Activated CD4-positive, CD25-positive, alpha-beta regulatory T cell treated with anti-CD3 and anti-CD28 coated beads, Interleukin-2, amount 50 U/mL, for 72 hours (primary cell): ENCODE measurements around the gene FRG2.
"Not testable (repeated sequence)": the region's sequence is repeated elsewhere in the genome, so short reads cannot be mapped to it uniquely, and the experiment has no call there.

Source experiments
- DNase-seq: peaks from one replicate; pipeline ENCODE4 v3.0.0; 2021

Gene FRG2

DNA sequence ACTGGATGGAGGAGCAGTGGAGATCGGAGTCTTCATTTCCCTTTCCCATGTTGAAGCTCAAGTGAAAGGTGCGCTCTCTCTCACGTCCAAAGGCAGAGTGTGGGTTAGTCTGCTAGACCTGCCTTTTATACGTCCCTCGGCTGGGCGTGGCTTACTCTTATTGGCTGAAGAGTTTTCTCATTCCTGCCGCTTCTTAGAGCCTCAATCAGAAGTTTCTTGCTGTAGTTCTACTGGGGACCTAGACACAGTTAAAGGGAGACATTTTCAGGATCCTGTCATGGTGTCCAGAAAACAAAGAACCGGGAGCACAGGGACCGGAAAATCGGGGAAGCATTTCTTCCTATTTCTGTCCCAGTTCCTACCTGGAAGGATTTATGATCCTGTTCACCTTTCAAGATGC is at the start of gene FRG2:
Gene FRG2 (minus strand): TSS at position 101 of the 400 bp plus-strand sequence. CDS start 52 bp downstream, at position 49.
- not testable (repeated sequence) for DNase-seq

DNA sequence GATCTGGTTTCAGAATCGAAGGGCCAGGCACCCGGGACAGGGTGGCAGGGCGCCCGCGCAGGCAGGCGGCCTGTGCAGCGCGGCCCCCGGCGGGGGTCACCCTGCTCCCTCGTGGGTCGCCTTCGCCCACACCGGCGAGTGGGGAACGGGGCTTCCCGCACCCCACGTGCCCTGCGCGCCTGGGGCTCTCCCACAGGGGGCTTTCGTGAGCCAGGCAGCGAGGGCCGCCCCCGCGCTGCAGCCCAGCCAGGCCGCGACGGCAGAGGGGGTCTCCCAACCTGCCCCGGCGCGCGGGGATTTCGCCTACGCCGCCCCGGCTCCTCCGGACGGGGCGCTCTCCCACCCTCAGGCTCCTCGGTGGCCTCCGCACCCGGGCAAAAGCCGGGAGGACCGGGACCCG is 41.3 kb upstream of the FRG2 start:
- DNase-seq = not testable (repeated sequence)

DNA sequence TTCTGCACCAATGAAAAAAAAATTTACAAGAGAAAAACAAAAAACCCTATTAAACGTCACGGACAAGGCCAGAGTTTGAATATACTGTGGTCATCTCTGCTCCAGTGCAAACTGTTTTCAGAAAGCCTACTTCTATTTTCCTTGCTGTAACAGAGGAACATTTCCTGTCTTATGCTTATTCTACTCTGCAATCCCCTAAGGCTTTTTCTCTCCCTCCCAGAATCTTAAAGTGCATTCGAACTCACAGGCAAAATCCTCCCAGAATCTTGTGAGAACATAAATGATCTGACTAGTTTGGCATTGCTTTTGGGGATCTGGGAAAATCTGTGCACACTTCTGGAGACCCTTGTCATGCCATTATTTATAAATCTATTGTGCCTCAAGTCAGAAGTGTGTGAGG is 37.7 kb upstream of the FRG2 start:
- DNase-seq = not testable (repeated sequence)

DNA sequence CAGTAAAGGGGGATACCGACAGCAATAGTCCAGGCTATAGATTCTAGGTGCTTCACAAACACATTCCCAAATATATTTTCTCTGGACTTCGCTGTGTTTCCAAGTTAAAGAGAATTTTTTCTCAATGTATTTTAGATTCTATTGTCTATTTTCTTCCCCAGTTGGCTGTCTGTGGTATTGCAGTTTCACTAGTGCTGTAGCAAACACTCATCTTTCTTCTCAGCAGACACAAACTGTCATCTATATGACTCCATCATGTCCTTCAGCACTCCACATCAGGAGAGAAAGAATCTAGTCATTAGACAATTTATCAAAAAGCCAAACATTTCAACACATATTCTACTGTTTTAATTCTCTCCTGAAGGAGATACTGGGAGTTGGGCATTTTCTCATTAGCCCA is 37.3 kb upstream of the FRG2 start, which contains the start of gene DBET:
Gene DBET (plus strand): TSS at position 161 of the 400 bp plus-strand sequence.
- DNase-seq = not testable (repeated sequence)

DNA sequence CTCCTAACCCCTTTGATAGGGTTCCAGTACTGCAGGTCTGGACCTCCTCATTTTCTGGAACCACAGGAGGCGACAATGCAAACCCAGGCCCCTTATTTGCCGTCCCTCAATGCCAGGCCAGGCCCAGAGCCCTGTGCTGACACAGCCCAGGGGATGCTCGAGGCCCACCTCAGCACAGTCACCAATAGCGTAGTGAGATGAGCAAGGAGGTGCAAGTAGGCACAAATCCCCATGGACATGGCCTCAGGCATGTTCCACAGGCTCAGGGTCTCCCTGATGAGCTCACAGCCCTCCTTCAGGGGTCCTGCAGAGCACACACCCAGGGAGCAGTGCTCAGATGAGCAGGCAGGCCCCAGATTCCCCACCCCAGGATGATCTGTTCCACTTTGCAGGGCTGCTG is 31.9 kb upstream of the FRG2 start:
- not testable (repeated sequence) for DNase-seq

DNA sequence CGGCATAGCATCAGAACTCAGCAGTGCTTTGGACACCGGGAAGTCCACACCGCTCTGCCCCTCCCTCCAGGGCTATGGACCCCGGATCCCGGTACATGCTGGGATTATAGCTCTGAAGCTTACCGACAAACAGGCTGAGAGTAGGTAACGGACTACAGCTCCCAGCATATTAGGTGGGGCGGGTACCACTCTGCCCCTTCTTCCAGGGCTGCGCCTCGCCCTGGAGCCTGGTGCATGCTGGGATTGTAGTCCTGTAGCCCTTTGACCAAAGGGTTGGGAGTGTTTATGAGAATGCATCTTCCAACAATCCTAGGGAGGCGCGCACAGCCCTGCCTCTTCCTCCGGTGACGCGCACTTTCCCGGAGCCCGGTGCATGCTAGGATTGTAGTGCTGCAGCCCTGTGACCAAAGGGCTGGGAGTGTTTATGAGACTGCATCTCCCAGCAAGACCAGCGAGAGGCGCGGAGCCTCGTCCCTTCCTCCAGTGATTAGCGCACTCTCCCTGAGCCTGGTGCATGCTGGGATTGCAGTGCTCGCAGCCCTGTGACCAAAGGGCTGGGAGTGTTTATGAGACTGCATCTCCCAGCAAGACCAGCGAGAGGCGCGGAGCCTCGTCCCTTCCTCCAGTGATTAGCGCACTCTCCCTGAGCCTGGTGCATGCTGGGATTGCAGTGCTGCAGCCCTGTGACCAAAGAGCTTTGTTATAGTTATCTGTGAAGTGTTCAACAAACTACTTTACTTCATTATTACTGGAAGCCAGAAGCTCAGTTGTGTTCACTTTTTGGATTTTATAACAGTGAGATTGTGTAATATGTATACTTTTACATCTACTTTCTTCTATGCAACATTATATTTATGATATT is 22.6 kb upstream of the FRG2 start:
- not testable (repeated sequence) for DNase-seq

DNA sequence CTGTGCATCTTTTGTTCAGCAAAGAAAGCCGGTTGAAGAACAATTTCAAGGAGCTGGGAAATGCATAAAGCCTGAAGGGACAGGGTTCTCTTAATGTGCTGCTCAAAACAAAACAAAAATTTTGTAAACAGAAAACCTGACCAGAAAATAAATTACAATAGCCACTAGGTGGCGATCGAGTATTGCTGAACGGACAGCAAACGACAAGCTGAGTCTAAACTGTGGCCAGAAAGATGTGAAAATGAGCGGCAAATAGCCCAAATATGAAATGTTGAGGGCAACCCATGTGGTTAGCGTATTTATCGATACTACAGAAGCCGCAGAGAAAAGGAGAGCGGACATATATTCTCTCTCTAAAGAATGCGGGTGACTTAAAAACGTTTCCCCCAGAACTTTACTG is 20.6 kb upstream of the FRG2 start:
- not testable (repeated sequence) for DNase-seq

DNA sequence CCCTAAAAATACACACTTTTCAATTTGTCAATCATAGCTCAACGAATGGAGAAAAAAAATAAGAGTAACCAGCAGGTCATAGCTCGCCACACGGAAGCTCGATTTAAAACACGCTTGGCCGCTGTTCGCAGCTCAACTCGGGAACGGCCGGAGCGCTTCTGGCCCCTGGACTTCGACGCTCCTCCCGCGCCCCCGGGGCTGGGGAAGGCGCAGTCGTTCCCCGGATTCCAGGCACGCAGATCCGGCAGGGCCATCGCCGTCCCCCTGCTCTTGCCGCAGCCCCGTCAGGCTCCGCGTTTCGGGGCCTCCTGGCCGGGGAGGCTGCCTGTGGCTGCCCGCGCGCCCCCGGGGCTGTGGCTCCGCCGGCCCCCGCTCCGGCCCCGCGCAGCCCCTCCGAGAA is 13.8 kb upstream of the FRG2 start:
- DNase-seq = not testable (repeated sequence)

DNA sequence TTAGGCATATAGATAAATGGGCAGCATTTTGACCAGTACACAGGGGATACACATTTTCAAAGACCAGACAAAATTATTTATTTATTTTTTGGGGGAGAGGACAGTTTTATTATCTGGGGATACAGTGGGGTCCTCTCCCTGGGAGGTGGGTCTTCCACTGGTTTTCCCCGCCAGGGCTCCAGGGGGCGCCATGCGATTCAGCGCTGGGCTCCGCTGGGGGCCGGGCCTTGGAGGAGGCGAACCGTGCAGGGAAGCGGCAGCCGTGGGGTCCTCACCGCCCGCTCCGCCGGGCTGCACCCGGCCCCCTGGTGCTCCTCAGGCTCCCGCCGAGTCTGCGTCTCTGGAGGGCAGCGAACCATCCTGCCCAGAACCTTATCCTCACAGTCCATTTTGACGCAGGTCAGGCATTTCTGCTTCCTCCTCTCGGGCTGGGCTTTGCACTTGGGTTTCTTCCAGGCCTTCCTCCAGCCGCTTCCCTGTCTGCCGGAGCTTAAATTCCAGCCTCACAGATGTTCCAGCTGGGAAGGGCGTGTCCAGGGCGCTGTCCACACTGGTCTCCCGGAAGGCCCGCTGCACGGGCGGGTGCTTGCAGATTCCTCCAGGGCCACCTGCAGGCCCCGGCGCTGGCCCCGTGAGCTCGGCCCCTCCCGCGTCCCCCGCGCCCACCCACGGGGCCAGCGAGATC is 10.8 kb upstream of the FRG2 start:
- DNase-seq = not testable (repeated sequence)

DNA sequence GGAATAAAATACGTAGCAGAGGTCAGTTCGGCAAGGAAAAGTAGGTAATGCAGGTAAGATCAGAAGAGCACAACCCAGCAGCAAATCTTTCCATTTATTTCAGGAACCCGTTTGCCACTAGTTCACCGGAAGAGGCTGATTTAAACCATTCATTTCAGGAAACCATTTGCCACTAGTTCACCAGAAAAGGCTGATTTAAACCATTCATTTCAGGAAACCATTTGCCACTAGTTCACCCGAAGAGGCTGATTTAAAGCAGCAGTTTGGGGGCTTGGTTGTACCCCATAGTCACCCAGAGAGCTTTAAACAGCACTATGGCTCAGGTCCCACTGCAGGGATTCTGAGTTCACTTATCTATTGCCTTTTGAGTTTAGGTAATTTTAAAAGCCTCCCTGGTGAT is 4.2 kb upstream of the FRG2 start:
- not testable (repeated sequence) for DNase-seq

DNA sequence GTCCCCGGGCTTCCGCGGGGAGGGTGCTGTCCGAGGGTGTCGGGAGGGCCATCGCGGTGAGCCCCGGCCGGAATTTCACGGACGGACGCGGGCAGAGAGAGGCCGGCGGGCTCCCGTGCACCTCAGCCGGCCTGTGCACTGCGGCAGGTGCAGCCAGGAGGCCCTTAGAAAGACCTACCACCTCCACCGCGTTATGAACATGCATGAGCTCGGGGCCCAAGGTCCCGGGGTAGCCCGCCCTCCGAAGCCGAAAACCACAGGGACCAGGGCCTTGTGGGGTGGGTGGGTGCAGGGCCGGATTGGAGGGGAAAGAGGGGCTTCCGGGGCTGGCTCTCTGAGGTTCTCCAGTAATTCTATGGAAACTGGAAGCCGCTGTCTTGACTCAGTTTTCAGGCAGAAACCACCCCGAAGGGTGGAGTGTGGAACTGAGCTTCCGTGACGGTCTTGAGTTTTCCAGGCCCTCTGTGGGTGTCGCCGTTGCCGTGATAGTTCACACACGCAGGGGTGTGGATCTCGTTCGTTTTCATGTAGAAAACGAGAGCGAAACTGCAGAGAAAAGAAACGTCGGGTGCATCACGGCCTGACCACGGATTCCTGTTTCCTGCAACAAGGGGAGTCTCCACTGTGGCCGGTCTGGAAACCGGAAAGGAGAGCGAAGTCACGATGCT is 4.3 kb downstream of the FRG2 start:
- DNase-seq = not testable (repeated sequence)

DNA sequence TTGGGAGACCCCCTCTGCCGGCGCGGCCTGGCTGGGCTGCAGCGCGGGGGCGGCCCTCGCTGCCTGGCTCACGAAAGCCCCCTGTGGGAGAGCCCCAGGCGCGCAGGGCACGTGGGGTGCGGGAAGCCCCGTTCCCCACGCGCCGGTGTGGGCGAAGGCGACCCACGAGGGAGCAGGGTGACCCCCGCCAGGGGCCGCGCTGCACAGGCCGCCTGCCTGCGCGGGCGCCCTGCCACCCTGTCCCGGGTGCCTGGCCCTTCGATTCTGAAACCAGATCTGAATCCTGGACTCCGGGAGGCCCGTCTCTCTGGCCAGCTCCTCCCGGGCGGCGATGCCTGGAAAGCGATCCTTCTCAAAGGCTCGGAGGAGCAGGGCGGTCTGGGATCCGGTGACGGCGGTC is 5.1 kb downstream of the FRG2 start:
- DNase-seq = not testable (repeated sequence)

DNA sequence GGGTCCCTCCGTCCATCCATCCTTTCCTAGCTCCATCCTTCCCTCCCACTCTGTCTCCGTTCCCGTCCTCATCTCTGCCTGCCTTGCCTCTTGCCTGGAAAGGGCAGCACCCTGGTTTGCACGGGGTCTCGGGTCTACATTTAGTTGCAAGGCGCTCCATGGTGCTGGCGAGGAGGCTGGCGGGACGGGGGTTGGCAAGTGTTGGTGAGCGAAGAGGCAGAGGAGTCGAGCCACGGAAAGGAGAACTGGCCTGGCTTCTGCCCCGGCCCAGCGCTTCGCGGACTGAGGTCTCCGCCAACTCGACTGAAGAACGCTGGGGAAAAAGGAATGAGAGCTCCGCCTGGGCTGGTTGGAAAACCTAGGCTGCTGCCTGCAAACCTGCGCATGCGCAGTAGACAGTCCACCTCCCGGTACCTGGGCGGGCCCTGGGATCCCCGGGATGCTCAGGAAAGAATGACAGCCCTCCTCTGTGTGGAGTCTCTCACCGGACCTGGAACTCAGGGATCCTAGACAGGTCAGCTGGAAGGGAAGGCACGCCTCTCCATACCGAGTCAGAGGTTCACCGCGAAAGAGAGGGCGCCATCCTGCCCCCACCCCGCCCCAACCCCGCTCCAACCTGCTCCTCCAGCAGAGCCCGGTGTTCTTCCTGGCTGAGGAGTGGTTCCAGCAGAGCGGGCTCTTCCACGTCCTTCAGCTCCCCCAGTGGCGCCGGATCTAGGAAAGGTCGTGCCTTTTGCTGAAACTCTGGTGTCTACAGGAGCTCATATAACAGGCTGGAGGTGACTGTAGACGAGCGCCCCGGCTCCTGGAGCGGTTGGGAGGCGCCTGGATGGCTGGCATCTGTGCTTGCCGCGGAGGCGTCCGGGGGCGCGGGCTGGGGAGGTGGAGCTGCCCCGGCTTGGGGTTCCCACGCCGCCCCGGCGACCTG is 6.0 kb downstream of the FRG2 start:
- DNase-seq = no peak

DNA sequence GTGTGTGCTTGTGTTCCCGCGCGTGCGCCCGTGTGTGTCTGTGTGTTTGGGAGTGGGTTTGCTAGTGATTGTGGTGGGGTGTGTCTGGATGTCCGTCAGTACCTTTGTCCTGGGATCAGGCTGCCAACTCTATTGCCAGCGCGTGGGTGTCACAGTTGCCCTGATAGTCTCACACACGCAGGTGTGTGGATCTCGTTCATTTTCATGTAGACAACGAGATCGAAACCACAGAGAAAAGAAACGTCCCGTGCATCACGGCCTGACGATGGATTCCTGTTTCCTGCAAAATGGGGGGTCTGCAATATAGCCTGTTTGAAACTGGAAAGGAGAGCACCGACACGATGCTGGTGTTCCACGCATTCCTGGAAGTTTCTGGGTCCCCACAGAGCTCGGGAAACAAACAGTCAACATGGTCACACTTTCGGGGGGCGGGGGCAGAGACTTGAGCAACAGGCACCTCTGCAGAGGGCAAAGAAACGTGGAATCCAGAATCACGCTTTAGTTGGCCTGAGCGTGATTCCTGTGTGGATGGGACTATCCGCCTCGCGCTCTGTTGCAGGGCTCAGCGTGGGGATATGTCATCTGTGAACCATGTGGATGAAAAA is 7.1 kb downstream of the FRG2 start:
- not testable (repeated sequence) for DNase-seq

DNA sequence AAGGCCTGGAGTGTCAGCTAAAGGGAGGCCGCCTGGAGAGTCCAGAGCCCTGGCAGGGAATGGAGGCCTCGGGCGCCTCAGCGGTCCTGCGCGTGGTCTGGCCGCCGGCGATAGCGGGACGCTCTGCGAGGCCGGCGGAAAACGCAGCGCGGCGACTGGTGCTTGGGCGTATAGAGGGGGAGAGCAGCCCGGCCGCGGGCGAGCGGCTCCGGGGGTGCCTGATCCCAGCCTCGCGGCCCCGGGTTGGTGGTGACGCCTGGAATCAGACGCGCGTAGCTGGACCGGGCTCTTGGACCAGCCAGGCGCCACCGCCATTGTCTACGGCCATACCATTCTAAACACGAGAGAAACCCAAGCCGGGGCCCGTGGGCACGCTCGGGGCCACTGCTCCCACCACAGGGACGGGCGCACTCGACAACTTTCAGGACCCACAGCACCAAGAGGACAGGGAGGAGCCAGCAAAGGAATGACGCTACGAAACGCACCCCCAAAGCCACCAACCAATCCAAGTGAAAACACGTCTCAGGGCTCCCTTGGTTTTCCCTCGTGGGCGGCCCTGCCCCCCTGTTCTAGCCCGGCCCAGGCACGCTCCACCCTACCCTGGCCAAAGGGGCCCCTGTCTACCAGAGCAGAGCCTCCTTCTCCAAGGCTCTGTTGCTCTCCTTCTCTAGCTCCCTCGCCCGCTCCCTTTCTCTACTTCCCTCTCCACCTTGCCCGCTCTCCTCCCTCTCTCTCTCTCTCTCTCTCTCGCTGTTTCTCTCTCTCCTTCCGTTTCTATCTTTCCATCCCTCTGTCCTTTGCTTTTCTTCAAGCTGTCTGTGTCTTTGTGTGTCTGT is 7.8 kb downstream of the FRG2 start:
- no peak for DNase-seq

DNA sequence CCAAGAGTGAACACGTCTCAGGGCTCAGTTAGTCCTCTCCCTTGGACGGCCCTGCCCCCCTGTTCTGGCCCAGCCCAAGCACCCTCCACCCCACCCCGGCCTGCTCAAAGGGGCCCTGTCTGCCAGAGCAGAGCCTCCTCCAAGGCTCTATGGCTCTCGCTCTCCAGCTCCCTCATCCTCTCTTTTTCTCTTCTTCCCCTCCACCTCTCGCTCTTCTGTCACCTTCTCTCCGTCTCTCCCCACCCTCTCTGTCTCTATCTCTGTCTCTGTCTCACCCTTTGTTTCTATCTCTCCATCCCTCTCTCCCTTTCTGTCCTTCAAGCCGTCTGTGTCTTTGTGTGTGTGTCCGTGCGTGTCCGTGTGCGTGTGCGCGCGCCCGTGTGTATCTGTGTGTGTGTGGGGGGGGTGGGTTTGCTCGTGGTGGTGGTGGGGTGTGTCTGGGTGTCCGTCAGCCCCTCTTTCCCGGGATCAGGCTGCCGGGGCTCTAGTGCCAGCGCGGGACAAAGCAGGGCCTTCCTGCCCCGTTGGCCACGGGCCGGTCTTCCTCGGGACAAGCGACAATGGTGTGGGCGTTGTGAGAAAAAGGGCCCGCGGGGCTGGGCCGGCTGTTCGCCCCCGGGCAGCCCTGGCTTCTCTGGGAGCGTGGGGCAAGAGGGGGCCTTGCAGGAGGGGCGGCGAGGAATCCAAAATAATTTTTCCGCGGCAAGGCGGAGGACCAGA is 8.7 kb downstream of the FRG2 start:
- DNase-seq = no peak

DNA sequence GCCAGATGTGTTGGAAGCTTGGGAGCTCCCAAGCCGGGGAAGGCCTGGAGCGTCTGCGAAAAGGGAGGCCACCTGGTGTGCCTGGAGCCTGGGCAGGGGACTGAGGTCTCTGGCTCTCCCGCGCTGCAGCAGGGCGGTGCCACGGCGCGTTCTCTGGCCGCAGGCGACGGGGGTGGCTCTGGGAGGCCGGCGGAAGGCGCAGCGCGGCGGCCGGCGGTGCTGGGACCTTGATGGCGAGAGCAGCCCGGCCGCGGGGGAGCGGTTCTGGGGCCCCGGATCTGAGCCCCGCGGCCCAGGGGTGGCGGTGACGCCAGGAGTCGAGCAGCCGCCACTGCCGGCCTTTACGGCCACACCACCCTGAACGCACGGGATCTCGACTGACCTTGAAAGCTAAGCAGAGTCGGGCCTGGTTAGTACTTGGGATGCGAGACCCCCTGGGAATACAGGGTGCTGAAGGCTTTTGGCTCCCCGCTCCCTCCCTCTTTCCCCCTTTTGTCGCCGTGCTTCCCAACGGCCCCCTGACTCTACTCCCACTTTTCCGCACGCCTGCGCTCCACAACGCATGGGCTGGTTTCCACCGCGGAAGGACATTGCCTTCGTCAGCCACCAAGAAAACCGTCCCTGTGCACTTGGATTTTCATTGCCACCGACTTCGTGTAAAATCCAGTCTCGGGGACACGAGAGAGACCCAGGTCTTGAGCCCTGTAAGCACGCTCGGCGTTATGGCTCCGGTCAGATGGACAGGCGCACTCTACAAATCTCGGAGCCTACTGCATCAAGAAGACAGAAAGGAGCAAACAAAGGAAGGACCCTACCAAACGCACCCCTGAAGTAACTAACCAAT is 9.5 kb downstream of the FRG2 start:
- no peak for DNase-seq

DNA sequence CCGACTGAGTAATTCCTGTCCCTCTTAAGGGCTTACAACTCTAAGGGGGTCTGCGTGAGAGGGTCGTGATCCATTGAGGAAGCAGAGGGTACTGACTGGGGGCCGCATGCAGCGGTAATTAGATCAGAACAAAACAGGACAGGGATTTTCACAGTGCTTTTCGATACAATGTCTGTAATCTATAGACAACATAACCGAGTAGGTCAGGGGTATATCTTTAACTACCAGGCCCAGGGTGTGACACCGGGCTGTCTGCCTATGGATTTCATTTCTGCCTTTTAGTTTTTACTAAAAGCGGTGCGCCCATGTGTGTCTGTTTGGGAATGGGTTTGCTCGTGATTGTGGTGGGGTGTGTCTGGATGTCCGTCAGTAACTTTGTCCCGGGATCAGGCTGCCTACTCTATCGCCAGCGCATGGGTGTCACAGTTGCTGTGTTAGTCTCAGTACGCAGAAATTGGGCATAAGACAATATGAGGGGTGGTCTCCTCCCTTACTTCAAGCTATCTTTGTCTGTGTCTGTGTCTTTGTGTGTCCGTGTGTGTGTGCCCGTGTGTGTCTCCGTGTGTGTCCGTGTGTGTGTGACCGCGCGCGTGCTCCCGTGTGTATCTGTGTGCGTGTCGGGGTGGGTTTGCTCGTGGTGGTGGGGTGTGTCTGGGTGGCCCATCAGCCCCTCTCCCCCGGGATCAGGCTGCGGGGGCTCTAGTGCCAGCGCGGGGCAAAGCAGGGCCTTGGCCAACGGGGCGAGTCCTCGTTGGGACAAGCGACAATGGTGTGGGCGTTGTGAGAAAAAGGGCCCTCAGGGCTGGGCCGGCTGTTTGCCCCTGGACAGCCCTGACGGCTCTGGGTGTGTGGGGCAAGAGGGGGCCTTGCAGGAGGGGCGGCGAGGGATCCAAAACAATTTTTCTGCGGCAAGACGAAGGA is 10.4 kb downstream of the FRG2 start:
- DNase-seq = no peak
